CD8-positive, alpha-beta memory T cell (primary cell): ENCODE measurements around the gene GGT7. TPM values are rescaled to one million over a fixed set of nuclear protein-coding genes. Genes with fewer than 3 reads are reported as not detected.
"Not testable (repeated sequence)": the region's sequence is repeated elsewhere in the genome, so short reads cannot be mapped to it uniquely, and the experiment has no call there.

Source experiments
- CTCF ChIA-PET: fragments of 350-600 bp; sonication (Branson Sonifier 250); formaldehyde crosslinking; loops from one replicate; lab custom pipeline; 2021; ENCODE audit warnings: antibody characterized with exemption; lab: Charles Lee
- POLR2A ChIA-PET: fragments of 350-600 bp; sonication (Branson Sonifier 250); formaldehyde crosslinking; loops from one replicate; lab custom pipeline; 2021; ENCODE audit warnings: antibody characterized with exemption; lab: Charles Lee
- DNase-seq, 5 donors: peaks; one replicate each; pipeline versions ENCODE4 v3.0.0 to v3.0.0-alpha.2; 2020 to 2022; ENCODE audit warnings: mixed read lengths in 1 of 5
- H3K27ac ChIP-seq: one replicate; pipeline ENCODE4 v1.7.0; 2013; ENCODE audit warnings: low read depth, mild to moderate bottlenecking, low read length, moderate library complexity
- H3K27me3 ChIP-seq: 2 replicates; pipeline ENCODE4 v1.7.0; 2013; ENCODE audit warnings: low read length, mild to moderate bottlenecking; ENCODE audit not compliant: insufficient read depth, poor library complexity, severe bottlenecking
- H3K36me3 ChIP-seq: 2 replicates; pipeline ENCODE4 v1.7.0; 2013; ENCODE audit warnings: mild to moderate bottlenecking, low read length, moderate library complexity; ENCODE audit not compliant: insufficient read depth
- H3K4me1 ChIP-seq: 2 replicates; pipeline ENCODE4 v1.7.0; 2013; ENCODE audit warnings: mild to moderate bottlenecking, low read length, moderate library complexity; ENCODE audit not compliant: insufficient read depth
- H3K4me3 ChIP-seq: 2 replicates; pipeline ENCODE4 v1.7.0; 2013; ENCODE audit warnings: mild to moderate bottlenecking, low read length
- H3K9me3 ChIP-seq: 2 replicates; pipeline ENCODE4 v1.7.0; 2013; ENCODE audit warnings: mild to moderate bottlenecking, low read length
- H3K27ac Mint-ChIP-seq, 8 donors: one replicate each; pipeline ENCODE4 v1.8.0; 2020 to 2021; ENCODE audit warnings: mixed read lengths in 8 of 8, mild to moderate bottlenecking in 6 of 8, inconsistent platforms in 3 of 8, moderate library complexity in 3 of 8
- H3K27me3 Mint-ChIP-seq, 2 donors: one replicate each; pipeline ENCODE4 v1.8.0; 2020 to 2021; ENCODE audit warnings: mixed read lengths in 2 of 2, mild to moderate bottlenecking in 1 of 2, moderate library complexity in 1 of 2
- H3K36me3 Mint-ChIP-seq, 3 donors: one replicate each; pipeline ENCODE4 v1.8.0; 2020 to 2021; ENCODE audit warnings: mixed read lengths in 3 of 3, inconsistent platforms in 1 of 3, mild to moderate bottlenecking in 1 of 3
- H3K4me1 Mint-ChIP-seq, 3 donors: one replicate each; pipeline ENCODE4 v1.8.0; 2020 to 2021; ENCODE audit warnings: mixed read lengths in 3 of 3, inconsistent platforms in 1 of 3, mild to moderate bottlenecking in 1 of 3
- H3K4me3 Mint-ChIP-seq, 7 donors: one replicate each; pipeline ENCODE4 v1.8.0; 2020 to 2021; ENCODE audit warnings: mixed read lengths in 7 of 7, mild to moderate bottlenecking in 6 of 7, moderate library complexity in 4 of 7, inconsistent platforms in 2 of 7
- H3K9me3 Mint-ChIP-seq, 5 donors: one replicate each; pipeline ENCODE4 v1.8.0; 2020 to 2022; ENCODE audit warnings: mixed read lengths in 5 of 5, mild to moderate bottlenecking in 3 of 5, moderate library complexity in 2 of 5, inconsistent platforms in 1 of 5
- polyA plus RNA-seq: library from polyadenylated mRNA; unstranded; fragments of 300-500 nt; fragmentation: Illumina TruSeq; gene quantifications from one replicate; pipeline ENCODE4 v1.2.3, GENCODE V29; 2021
- total RNA-seq, 2 experiments: library from RNA; stranded (reverse); gene quantifications; one replicate each; pipeline ENCODE4 v1.2.3, GENCODE V29; 2021

The GGT7 gene
- total and polyA plus RNA-seq, 3 experiments from 2014 or later = 1.7 to 10.0 (median 8.2) TPM

DNA sequence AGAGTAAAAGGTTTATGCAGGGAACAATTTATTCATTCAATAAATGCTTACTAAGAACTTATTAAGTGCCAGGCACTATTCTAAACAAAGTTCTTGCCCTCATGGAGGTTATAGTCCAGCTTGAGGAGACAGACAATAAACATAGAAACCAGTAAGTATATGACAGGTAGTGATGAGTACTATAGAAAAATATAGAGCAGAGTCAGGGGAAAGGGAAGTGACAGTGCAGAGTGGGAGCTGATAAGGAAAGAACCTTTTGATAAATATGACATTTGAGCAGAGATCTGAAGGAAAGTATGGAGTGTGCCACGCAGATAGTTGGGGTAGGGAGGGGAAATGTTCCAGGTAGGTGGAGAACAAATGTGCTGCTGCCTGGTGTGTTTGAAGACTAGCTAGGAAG lies 15.8 kb upstream of the GGT7 start:
- Histone ChIP-seq H3K4me3 (no peak overlapping the region), H3K27ac (no peak overlapping the region), H3K9me3 (no peaks in the 10 kb centered on the region), H3K36me3 (peaks cover 3% of the 10 kb centered on the region), H3K4me1 (peaks cover 15% of the 10 kb centered on the region), H3K27me3 (no peaks in the 10 kb centered on the region)
- no peak overlapping the region for H3K27ac Mint-ChIP-seq
- ChIA-PET POLR2A (no interaction called here), CTCF (interaction anchor here (0.9 kb wide), 1 partner anchor 12 kb away, joined by 3 read pairs; no protein-coding TSS in a partner anchor)
- H3K4me3 Mint-ChIP-seq = no peak overlapping the region
- peaks cover 0 to 9% (median 5%) of the 10 kb centered on the region in 3 donors for H3K4me1 Mint-ChIP-seq
- H3K27me3 Mint-ChIP-seq = no peaks in the 10 kb centered on the region
- no peaks in the 10 kb centered on the region for H3K9me3 Mint-ChIP-seq
- H3K36me3 Mint-ChIP-seq = peaks cover 0 to 6% (median 1%) of the 10 kb centered on the region in 3 donors
- DNase-seq = no peak

DNA sequence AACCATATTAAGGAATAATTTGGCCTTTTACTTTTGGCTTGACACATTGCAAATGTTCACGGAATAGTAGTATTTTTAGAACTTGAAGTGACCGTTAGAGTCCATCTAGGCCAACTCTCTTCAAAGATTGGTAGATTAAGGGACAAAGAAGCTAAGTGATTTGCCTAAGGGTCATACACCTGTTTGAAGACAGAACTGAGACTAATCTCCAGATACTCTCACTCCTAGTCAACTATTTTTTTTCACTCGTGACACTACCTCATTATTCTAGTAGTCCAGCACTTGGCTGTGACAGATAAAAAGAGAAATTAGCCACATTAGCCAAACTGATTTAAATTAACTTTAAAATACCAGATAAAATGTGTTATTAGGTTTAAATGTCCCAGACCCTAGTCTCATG lies 14.4 kb upstream of the GGT7 start:
- no peak overlapping the region for H3K4me3 Mint-ChIP-seq
- ChIA-PET CTCF (interaction anchor here (1.4 kb wide), 1 partner anchor 14 kb away, joined by 3 read pairs; no protein-coding TSS in a partner anchor), POLR2A (no interaction called here)
- Histone ChIP-seq H3K4me1 (peaks cover 13% of the 10 kb centered on the region), H3K9me3 (no peaks in the 10 kb centered on the region), H3K4me3 (no peak overlapping the region), H3K36me3 (peaks cover 3% of the 10 kb centered on the region), H3K27ac (no peak overlapping the region), H3K27me3 (no peaks in the 10 kb centered on the region)
- H3K4me1 Mint-ChIP-seq = peaks cover 0 to 9% (median 5%) of the 10 kb centered on the region in 3 donors
- no peaks in the 10 kb centered on the region for H3K27me3 Mint-ChIP-seq
- no peak for DNase-seq
- no peak overlapping the region for H3K27ac Mint-ChIP-seq
- H3K36me3 Mint-ChIP-seq = peaks cover 0 to 9% (median 6%) of the 10 kb centered on the region in 3 donors
- no peaks in the 10 kb centered on the region for H3K9me3 Mint-ChIP-seq

DNA sequence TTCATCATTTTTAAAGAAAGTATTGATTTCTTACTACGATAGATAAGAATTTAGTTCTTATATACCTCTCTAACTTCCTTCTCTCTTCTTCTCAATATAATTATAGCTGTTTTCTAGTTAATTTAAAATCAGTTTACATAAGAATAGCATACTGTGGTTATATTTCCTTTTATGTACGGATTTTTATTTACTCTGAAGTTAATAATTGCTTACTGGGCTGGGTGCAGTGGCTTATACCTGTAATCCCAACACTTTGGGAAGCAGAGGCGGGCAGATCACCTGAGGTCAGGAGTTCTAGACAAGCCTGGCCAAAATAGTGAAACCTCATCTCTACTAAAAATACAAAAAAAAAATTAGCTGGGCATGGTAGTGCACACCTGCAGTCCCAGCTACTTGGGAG lies 13.5 kb upstream of the GGT7 start:
- peaks cover 0 to 4% (median 1%) of the 10 kb centered on the region in 3 donors for H3K4me1 Mint-ChIP-seq
- no peak overlapping the region for H3K4me3 ChIP-seq
- DNase-seq = no peak
- no peaks in the 10 kb centered on the region for H3K9me3 ChIP-seq
- no peak overlapping the region for H3K27ac Mint-ChIP-seq
- no peak overlapping the region for H3K4me3 Mint-ChIP-seq
- no peaks in the 10 kb centered on the region for H3K27me3 Mint-ChIP-seq
- POLR2A ChIA-PET = no interaction called here
- H3K27me3 ChIP-seq = no peaks in the 10 kb centered on the region
- H3K36me3 ChIP-seq = peaks cover 3% of the 10 kb centered on the region
- H3K27ac ChIP-seq = no peak overlapping the region
- H3K36me3 Mint-ChIP-seq = peaks cover 0 to 9% (median 6%) of the 10 kb centered on the region in 3 donors
- CTCF ChIA-PET = interaction anchor here (1.4 kb wide), 1 partner anchor 13 kb away, joined by 3 read pairs; no protein-coding TSS in a partner anchor
- peaks cover 5% of the 10 kb centered on the region for H3K4me1 ChIP-seq
- no peaks in the 10 kb centered on the region for H3K9me3 Mint-ChIP-seq

GRCh38 chr20:34884260-34884659 lies 11.6 kb upstream of the GGT7 start:
- Histone ChIP-seq H3K9me3 (no peaks in the 10 kb centered on the region), H3K4me1 (no peaks in the 10 kb centered on the region), H3K36me3 (peaks cover 3% of the 10 kb centered on the region), H3K27ac (no peak overlapping the region), H3K27me3 (no peaks in the 10 kb centered on the region), H3K4me3 (no peak overlapping the region)
- DNase-seq = no peak
- no peak overlapping the region for H3K4me3 Mint-ChIP-seq
- H3K27me3 Mint-ChIP-seq = no peaks in the 10 kb centered on the region
- POLR2A ChIA-PET = no interaction called here
- no peak overlapping the region for H3K27ac Mint-ChIP-seq
- CTCF ChIA-PET = interaction anchor here (2.0 kb wide), 1 partner anchor 10 kb away, joined by 5 read pairs; no protein-coding TSS in a partner anchor
- no peaks in the 10 kb centered on the region for H3K9me3 Mint-ChIP-seq
- peaks cover 0 to 9% (median 3%) of the 10 kb centered on the region in 3 donors for H3K36me3 Mint-ChIP-seq
- H3K4me1 Mint-ChIP-seq = no peaks in the 10 kb centered on the region

DNA sequence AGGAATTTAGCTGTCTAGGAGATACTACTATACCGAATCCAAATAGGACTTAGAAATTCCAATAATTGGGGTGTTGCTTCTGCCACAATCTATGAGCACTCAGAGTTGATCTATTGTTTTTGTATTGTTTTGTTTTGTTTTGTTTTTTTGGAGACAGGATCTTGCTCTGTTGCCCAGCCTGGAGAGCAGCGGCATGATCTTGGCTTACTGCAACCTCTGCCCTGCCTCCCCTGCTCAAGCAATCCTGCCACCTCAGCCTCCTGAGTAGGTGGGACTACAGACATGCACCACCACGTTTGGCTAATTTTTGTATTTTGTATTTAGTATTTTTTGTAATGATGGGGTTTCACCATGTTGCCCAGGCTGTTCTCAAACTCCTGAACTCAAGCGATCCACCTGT lies 11.2 kb upstream of the GGT7 start:
- H3K4me3 Mint-ChIP-seq = no peak overlapping the region
- H3K9me3 ChIP-seq = no peaks in the 10 kb centered on the region
- CTCF ChIA-PET = interaction anchor here (2.0 kb wide), 1 partner anchor 10 kb away, joined by 5 read pairs; no protein-coding TSS in a partner anchor
- no peak overlapping the region for H3K4me3 ChIP-seq
- H3K36me3 ChIP-seq = peaks cover 3% of the 10 kb centered on the region
- POLR2A ChIA-PET = no interaction called here
- H3K4me1 Mint-ChIP-seq = no peaks in the 10 kb centered on the region
- H3K36me3 Mint-ChIP-seq = peaks cover 0 to 9% (median 3%) of the 10 kb centered on the region in 3 donors
- peak overlapping the region in 1 of 8 donors; percentile 9 for H3K27ac Mint-ChIP-seq
- no peaks in the 10 kb centered on the region for H3K27me3 Mint-ChIP-seq
- DNase-seq = no peak
- no peak overlapping the region for H3K27ac ChIP-seq
- no peaks in the 10 kb centered on the region for H3K27me3 ChIP-seq
- H3K9me3 Mint-ChIP-seq = no peaks in the 10 kb centered on the region
- H3K4me1 ChIP-seq = no peaks in the 10 kb centered on the region

DNA sequence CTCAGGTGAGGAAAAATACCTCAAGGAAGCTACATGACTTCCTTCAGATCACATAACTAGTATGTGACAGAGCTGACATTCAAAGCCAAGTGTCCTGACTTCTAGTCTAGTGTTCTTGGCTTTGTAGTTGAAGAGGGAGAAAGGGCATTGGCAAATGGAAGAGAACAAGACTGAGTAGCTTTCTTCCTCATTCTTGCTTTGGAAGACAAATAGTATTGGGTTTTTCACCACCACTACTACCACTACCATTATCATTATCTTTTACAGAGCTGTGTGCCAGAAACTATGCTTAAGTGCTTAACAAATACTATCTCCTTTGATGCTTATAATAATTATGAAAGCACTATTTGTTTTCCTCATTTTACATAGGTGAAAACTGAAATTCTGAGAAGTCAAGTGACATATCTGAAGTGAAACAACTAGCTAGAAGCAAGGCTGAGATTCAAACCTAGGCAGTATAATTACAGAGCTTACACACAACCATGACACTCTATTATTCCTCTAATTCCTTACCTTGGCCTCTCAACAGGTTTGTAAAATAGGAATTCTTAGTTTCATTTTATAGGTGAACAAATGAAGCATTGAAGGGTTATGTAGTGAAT lies 10.5 kb upstream of the GGT7 start:
- Histone ChIP-seq H3K27ac (no peak overlapping the region), H3K36me3 (peaks cover 3% of the 10 kb centered on the region), H3K27me3 (no peaks in the 10 kb centered on the region), H3K4me1 (peaks cover 1% of the 10 kb centered on the region), H3K9me3 (no peaks in the 10 kb centered on the region), H3K4me3 (no peak overlapping the region)
- H3K4me3 Mint-ChIP-seq = no peak overlapping the region
- H3K36me3 Mint-ChIP-seq = peaks cover 0 to 9% (median 0%) of the 10 kb centered on the region in 3 donors
- H3K27ac Mint-ChIP-seq = peak overlapping the region in 1 of 8 donors; percentile 27
- no peak for DNase-seq
- no peaks in the 10 kb centered on the region for H3K27me3 Mint-ChIP-seq
- H3K9me3 Mint-ChIP-seq = no peaks in the 10 kb centered on the region
- ChIA-PET CTCF (interaction anchor here (2.0 kb wide), 1 partner anchor 9 kb away, joined by 5 read pairs; no protein-coding TSS in a partner anchor), POLR2A (no interaction called here)
- peaks cover 0 to 3% (median 3%) of the 10 kb centered on the region in 3 donors for H3K4me1 Mint-ChIP-seq

- POLR2A ChIA-PET = no interaction called here
- H3K9me3 ChIP-seq = no peaks in the 10 kb centered on the region
- no peaks in the 10 kb centered on the region for H3K9me3 Mint-ChIP-seq
Measured at GRCh38 chr20:34881689-34882088, 9.0 kb upstream of the GGT7 start.

DNA sequence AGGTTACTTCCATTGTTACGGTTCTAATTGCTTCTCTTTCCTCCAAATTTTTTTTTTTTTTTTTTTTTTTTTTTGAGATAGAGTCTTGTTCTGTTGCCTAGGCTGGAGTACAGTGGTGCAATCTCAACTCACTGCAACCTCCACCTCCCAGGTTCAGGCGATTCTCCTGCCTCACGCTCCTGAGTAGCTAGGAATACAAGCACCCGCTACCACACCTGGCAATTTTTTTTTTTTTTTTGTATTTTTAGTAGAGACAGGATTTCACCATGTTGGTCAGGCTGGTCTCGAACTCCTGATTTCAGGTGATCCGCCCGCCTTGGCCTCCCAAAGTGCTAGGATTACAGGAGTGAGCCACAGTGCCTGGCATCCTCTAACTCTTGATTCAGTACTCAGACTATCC lies 8.3 kb upstream of the GGT7 start:
- not testable (repeated sequence) for H3K27ac Mint-ChIP-seq, H3K9me3 Mint-ChIP-seq, H3K9me3 ChIP-seq, H3K4me3 ChIP-seq, H3K36me3 ChIP-seq, DNase-seq, H3K27me3 ChIP-seq, H3K4me3 Mint-ChIP-seq, H3K27me3 Mint-ChIP-seq, H3K36me3 Mint-ChIP-seq, H3K27ac ChIP-seq
- peaks cover 13% of the 10 kb centered on the region for H3K4me1 ChIP-seq
- H3K4me1 Mint-ChIP-seq = peaks cover 11 to 15% (median 13%) of the 10 kb centered on the region in 3 donors
- CTCF ChIA-PET = interaction anchor here (1.2 to 1.3 kb wide), 2 partner anchors 215 to 264 kb away, joined by 3 read pairs; no protein-coding TSS in a partner anchor
- POLR2A ChIA-PET = interaction anchor here (0.7 kb wide), 2 partner anchors 24 to 352 kb away, joined by 3 to 11 read pairs; no protein-coding TSS in a partner anchor

More at GRCh38 chr20:34881689-34882088, 9.0 kb upstream of the GGT7 start:
- peaks cover 12% of the 10 kb centered on the region for H3K4me1 ChIP-seq
- peak overlapping the region in 1 of 7 donors; percentile 4 for H3K4me3 Mint-ChIP-seq
- H3K4me1 Mint-ChIP-seq = peaks cover 7 to 10% (median 9%) of the 10 kb centered on the region in 3 donors
- CTCF ChIA-PET = no interaction called here
- no peaks in the 10 kb centered on the region for H3K27me3 Mint-ChIP-seq
- DNase-seq = no peak
- no peak overlapping the region for H3K27ac ChIP-seq
- no peak overlapping the region for H3K4me3 ChIP-seq
- peak overlapping the region in 2 of 8 donors; percentile 2 to 10 for H3K27ac Mint-ChIP-seq
- H3K36me3 ChIP-seq = peaks cover 2% of the 10 kb centered on the region
- no peaks in the 10 kb centered on the region for H3K27me3 ChIP-seq
- H3K36me3 Mint-ChIP-seq = peaks cover 0 to 9% (median 0%) of the 10 kb centered on the region in 3 donors
